Left ventricle myocardium inferior (tissue), 1 donor: ENCODE results near the gene SMTN. TPM values are rescaled to one million over a fixed set of nuclear protein-coding genes. Genes with fewer than 3 reads are reported as not detected.

Experiments used
- DNase-seq: peaks from one replicate; pipeline ENCODE4 v3.0.0-alpha.2; 2020
- H3K27ac ChIP-seq: fragments of 200-600 bp; replicated peaks from 2 replicates; pipeline ENCODE4 v1.8.0; 2021
- H3K27me3 ChIP-seq: fragments of 200-600 bp; 2 replicates; pipeline ENCODE4 v1.8.0; 2021; ENCODE audit warnings: low read depth
- H3K36me3 ChIP-seq: fragments of 200-600 bp; 2 replicates; pipeline ENCODE4 v1.8.0; 2021
- H3K4me1 ChIP-seq: fragments of 200-600 bp; 2 replicates; pipeline ENCODE4 v1.8.0; 2021
- H3K4me3 ChIP-seq: fragments of 200-600 bp; 2 replicates; pipeline ENCODE4 v1.8.0; 2021; ENCODE audit warnings: mild to moderate bottlenecking, moderate library complexity
- H3K9me3 ChIP-seq: fragments of 200-600 bp; replicated peaks from 2 replicates; pipeline ENCODE4 v1.8.0; 2021
- CTCF ChIP-seq: fragments of 200-600 bp; IDR thresholded peaks from 2 replicates; pipeline ENCODE4 v1.8.0; 2021; ENCODE audit warnings: antibody characterized with exemption, mild to moderate bottlenecking, borderline replicate concordance
- intact Hi-C: fragments of 100-400 bp; cut with micrococcal nuclease; formaldehyde crosslinking; loops from one replicate; pipeline ENCODE4 v1.11.0; 2022
- long read RNA-seq: library from polyadenylated mRNA; unstranded; transcript quantifications from one replicate; pipeline ENCODE4 v2.0.0, GENCODE V29; 2021
- total RNA-seq: library from RNA; stranded (reverse); fragmentation: NEBNext Ultra II Directional; extraction: Animal tissue kit (Norgen Biotek cat#: 25700); gene quantifications from one replicate; pipeline ENCODE4 v1.2.1, GENCODE V29; 2021
- donor health status: DM: no; HTN: yes; CAD: no; lungs with severe emphysema.

SMTN gene
- 245 TPM for total RNA-seq
- long read RNA-seq, transcript SMTN-201 (21 exons, 3,295 nt): minor isoform, 37 of 517 reads
- long read RNA-seq, transcript SMTN-204 (9 exons, 1,735 nt): major isoform, 269 of 517 reads
- long read RNA-seq, partial matches to known transcripts: 117 of 517 reads
- long read RNA-seq, other reads (novel, unspliced or antisense): 91 of 517 reads

DNA sequence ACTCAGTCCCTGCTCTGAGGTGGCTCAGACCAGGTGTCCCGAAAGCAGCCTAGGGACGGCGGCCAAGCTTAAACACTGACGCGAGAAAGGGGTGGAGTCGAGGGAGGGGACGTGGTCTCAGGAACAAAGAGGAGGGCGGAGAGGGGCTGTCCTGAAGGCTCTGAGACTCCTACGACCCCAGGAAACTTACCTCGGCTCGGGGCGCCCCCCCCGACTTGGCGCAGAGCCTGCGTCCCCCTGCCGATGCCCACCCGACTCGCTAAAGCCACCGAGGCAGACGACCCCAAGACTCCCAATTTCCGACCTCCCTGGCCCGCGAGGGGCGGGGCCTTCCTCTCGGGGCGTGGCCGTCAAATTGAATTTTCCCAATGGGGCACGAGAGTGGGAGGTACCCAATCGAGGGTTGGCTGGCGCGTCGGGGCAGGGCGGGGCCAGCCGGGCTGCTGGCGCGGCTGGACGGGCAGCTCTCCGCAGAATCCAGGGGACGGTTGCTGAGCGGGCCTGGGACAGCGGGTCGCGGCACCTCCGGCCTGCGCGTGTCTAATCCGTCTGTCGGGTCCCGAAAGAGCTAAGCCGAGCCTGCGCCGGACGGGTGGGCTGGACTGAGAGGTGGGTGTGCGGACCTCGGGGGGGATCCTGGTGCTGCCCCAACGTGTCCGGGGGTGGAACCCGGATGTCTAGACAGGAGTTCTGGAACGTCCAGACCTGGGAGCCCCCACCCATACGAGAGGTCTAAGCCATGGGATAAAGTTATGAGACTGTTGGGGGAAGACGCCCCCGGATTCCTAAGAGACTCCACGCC is at the start of gene SMTN:
TSS of gene SMTN (plus strand) at position 471 of the 802 bp plus-strand sequence. CDS start 1,941 bp downstream, outside the sequence.
- peaks cover 12% of the 10 kb centered on the region for H3K36me3 ChIP-seq
- H3K27ac ChIP-seq: peak within 1 kb of the TSS; percentile 95
- no peaks in the 10 kb centered on the region for H3K27me3 ChIP-seq
- intact Hi-C loops: loop anchor here (5.0 kb wide), 2 partner anchors 34 to 109 kb away; no protein-coding TSS in a partner anchor
- no peaks in the 10 kb centered on the region for H3K9me3 ChIP-seq
- TF ChIP-seq CTCF: no peak
- peak within 1 kb of the TSS; percentile 89 for H3K4me3 ChIP-seq
- peak; percentile 93 for DNase-seq
- peaks cover 65% of the 10 kb centered on the region for H3K4me1 ChIP-seq

GRCh38 chr22:31036671-31037550 is 44.2 kb upstream of the SMTN start:
- H3K36me3 ChIP-seq: no peaks in the 10 kb centered on the region
- H3K4me1 ChIP-seq: peaks cover 29% of the 10 kb centered on the region
- H3K27me3 ChIP-seq: no peaks in the 10 kb centered on the region
- no peak for TF ChIP-seq CTCF
- peak overlapping the region; percentile 80 for H3K27ac ChIP-seq
- peaks cover 5% of the 10 kb centered on the region for H3K9me3 ChIP-seq
- peak overlapping the region; percentile 22 for H3K4me3 ChIP-seq
- DNase-seq: no peak
- intact Hi-C loops: no loop called here

GRCh38 chr22:31038686-31039085 is 42.4 kb upstream of the SMTN start:
- H3K27me3 ChIP-seq: no peaks in the 10 kb centered on the region
- no peak overlapping the region for H3K4me3 ChIP-seq
- peak overlapping the region; percentile 80 for H3K27ac ChIP-seq
- intact Hi-C loops: no loop called here
- no peak for TF ChIP-seq CTCF
- no peaks in the 10 kb centered on the region for H3K36me3 ChIP-seq
- H3K9me3 ChIP-seq: peaks cover 5% of the 10 kb centered on the region
- H3K4me1 ChIP-seq: peaks cover 31% of the 10 kb centered on the region
- DNase-seq: no peak

GRCh38 chr22:31039393-31039792 is 41.7 kb upstream of the SMTN start:
- H3K9me3 ChIP-seq: peaks cover 5% of the 10 kb centered on the region
- peaks cover 38% of the 10 kb centered on the region for H3K4me1 ChIP-seq
- TF ChIP-seq CTCF: no peak
- intact Hi-C loops: no loop called here
- H3K36me3 ChIP-seq: no peaks in the 10 kb centered on the region
- no peaks in the 10 kb centered on the region for H3K27me3 ChIP-seq
- H3K27ac ChIP-seq: peak overlapping the region; percentile 80
- peak; percentile 22 for DNase-seq
- H3K4me3 ChIP-seq: no peak overlapping the region
